K562 treated with DMSO at 1 percent for 24 hours (cell line): ENCODE results near the gene MUTYH. TPM values are rescaled to one million over a fixed set of nuclear protein-coding genes. Genes with fewer than 3 reads are reported as not detected.

Experiments
- total RNA-seq: library from RNA; unstranded; fragments of 300-600 nt; gene quantifications from 2 replicates; pipeline ENCODE4 v1.2.3, GENCODE V29; 2022; ENCODE audit warnings: low read depth; ENCODE audit not compliant: insufficient read depth

Gene MUTYH
- total RNA-seq, result 24.1 and 30.7 TPM in 2 replicates

DNA sequence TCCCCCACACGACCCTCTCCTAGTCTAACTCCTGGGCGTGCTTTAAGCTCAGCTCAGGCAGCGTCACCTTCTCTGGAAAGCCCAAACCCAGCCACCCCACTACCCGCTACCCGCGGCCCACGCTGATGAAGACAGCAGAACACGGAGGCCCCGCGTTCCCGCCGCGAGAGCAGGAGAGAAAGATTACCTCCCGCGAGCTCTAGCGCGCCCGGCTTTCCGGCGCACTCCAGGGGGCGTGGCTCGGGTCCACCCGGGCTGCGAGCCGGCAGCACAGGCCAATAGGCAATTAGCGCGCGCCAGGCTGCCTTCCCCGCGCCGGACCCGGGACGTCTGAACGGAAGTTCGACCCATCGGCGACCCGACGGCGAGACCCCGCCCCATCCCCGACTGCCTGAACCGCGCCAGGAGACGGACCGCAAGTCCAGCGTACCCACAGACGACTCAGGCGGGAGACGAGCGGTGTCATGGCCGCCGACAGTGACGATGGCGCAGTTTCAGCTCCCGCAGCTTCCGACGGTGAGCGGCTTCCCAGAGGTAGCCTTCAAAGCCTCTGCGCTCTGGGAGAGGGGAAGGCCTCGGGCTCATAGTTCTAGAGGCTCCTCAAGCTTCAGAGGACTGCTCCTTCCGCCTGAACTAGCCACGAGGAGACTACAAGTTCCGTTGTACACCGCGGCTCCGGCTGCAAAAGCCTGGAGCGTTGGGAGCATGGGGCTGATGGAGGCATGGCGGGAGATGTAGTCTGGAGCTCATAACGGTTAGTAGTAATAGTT is at the start of gene MUTYH, which contains the start of gene TOE1:
MUTYH (minus strand) TSS at position 652 of the 770 bp plus-strand sequence. CDS start 5,935 bp downstream, outside the sequence.
TOE1 (plus strand) TSS at position 382 of the 770 bp plus-strand sequence; CDS start at position 465, 83 bp downstream.

DNA sequence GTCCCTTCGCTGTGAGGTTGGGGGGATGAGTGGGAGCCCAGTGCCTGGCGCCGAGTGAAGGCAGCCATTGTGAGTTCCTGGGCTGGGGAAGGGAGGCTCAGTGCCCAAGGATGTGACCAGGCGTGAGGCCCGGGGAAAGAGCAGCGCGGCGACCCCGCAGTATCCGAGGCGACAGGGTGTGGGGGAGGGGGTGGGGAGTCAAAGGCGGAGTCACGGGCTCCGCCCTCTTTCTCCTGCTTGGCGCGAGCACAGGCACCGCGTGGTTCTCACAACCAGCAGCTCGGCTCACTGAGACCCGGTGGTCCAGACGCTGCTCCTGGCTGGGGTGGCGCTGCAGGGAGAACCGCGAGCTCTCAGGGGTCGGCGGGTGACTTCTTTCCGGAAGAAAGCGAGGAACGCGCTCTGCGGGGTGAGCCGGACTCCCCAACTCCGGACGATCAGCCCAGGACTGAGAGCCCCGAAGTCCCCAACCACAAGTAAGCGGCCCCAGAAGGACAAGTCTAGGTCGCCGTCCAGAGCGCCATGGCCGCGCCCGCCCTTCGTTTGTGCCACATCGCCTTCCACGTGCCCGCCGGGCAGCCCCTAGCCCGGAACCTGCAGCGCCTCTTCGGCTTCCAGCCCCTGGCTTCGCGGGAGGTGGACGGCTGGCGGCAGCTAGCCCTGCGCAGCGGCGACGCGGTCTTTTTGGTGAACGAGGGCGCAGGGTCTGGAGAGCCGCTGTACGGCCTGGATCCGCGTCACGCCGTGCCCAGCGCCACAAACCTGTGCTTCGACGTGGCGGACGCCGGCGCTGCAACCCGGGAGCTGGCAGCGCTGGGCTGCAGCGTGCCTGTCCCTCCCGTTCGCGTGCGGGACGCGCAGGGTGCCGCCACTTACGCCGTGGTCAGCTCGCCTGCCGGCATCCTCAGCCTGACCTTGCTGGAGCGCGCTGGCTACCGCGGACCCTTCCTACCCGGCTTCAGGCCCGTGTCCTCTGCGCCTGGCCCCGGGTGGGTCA is 13.3 kb downstream of the MUTYH start, which contains the start of gene HPDL:
HPDL (plus strand) TSS at position 269 of the 997 bp plus-strand sequence; CDS start at position 523, 254 bp downstream.

Other genes starting within 250 kb of the MUTYH start
- gene ZSWIM5, start 133.8 kb downstream of the MUTYH start, total RNA-seq, result 0.93 and 1.3 TPM in 2 replicates
- 0.69 TPM in 1 of 2 replicates, not detected in the other for gene HPDL, start 13.5 kb downstream of the MUTYH start, total RNA-seq
- 17.6 and 18.3 TPM in 2 replicates for gene TOE1, start 270 bp downstream of the MUTYH start, total RNA-seq
- gene TESK2, start 150.7 kb upstream of the MUTYH start, total RNA-seq, result 12.4 and 13.0 TPM in 2 replicates
- gene CCDC163, start 159.6 kb upstream of the MUTYH start, total RNA-seq, result 7.2 and 8.5 TPM in 2 replicates
- gene MMACHC, start 159.9 kb upstream of the MUTYH start, total RNA-seq, result 4.0 and 4.7 TPM in 2 replicates
- 737 and 823 TPM in 2 replicates for gene PRDX1, start 181.4 kb upstream of the MUTYH start, total RNA-seq
- gene AKR1A1, start 210.4 kb upstream of the MUTYH start, total RNA-seq, result 191 and 214 TPM in 2 replicates
- 260 and 278 TPM in 2 replicates for gene NASP, start 243.6 kb upstream of the MUTYH start, total RNA-seq